Caco-2 (cell line): Measurements from ENCODE around the gene THAP4. TPM values are rescaled to one million over a fixed set of nuclear protein-coding genes. Genes with fewer than 3 reads are reported as not detected.

Source experiments
- BruUV-seq: library from RNA; stranded (reverse); fragments of 400-500 nt; replicated peaks from 2 replicates; lab custom pipeline; 2021; lab: Mats Ljungman, UMichigan
- CTCF ChIA-PET: fragments of 300-600 bp; sonication (Branson Sonifier 250); formaldehyde crosslinking; loops from one replicate; lab custom pipeline; 2022; ENCODE audit warnings: antibody characterized with exemption; lab: Charles Lee
- POLR2A ChIA-PET: fragments of 300-600 bp; sonication (Branson Sonifier 250); formaldehyde crosslinking; loops from one replicate; lab custom pipeline; 2022; ENCODE audit warnings: antibody characterized with exemption; lab: Charles Lee
- DNase-seq, 2 experiments: peaks; one replicate each; pipeline versions ENCODE4 v3.0.0 to v3.0.0-alpha.2; 2020 to 2022
- H3K27me3 ChIP-seq: replicated peaks from 2 replicates; pipeline ENCODE4 v1.6.0; 2011; ENCODE audit warnings: low read length; ENCODE audit not compliant: control insufficient read depth, insufficient read depth
- H3K36me3 ChIP-seq: 2 replicates; pipeline ENCODE4 v1.5.1; 2011; ENCODE audit warnings: low read length; ENCODE audit not compliant: control insufficient read depth, insufficient read depth
- H3K4me1 ChIP-seq: fragments of 250-450 bp; sonication (Bioruptor Pico); 2 replicates; pipeline ENCODE4 v1.5.1; 2020; ENCODE audit warnings: mild to moderate bottlenecking
- H3K4me3 ChIP-seq: 2 replicates; pipeline ENCODE4 v1.5.1; 2011; ENCODE audit warnings: low read depth, mild to moderate bottlenecking, control low read depth, low read length
- H3K9me3 ChIP-seq: fragments of 250-450 bp; sonication (Bioruptor Pico); 2 replicates; pipeline ENCODE4 v1.5.1; 2020; ENCODE audit warnings: mild to moderate bottlenecking, moderate library complexity
- H3K27ac Mint-ChIP-seq: one replicate; pipeline ENCODE4 v1.8.0; 2022; ENCODE audit warnings: mixed read lengths; ENCODE audit not compliant: unreplicated experiment
- H3K27me3 Mint-ChIP-seq: one replicate; pipeline ENCODE4 v1.8.0; 2022; ENCODE audit warnings: mixed read lengths; ENCODE audit not compliant: insufficient read depth, unreplicated experiment
- H3K36me3 Mint-ChIP-seq: one replicate; pipeline ENCODE4 v1.8.0; 2022; ENCODE audit warnings: mild to moderate bottlenecking, mixed read lengths; ENCODE audit not compliant: insufficient read depth, unreplicated experiment
- H3K4me1 Mint-ChIP-seq: one replicate; pipeline ENCODE4 v1.8.0; 2022; ENCODE audit warnings: low read depth, mixed read lengths; ENCODE audit not compliant: unreplicated experiment
- H3K4me3 Mint-ChIP-seq: one replicate; pipeline ENCODE4 v1.8.0; 2022; ENCODE audit warnings: mild to moderate bottlenecking, moderate library complexity, mixed read lengths; ENCODE audit not compliant: unreplicated experiment
- H3K9me3 Mint-ChIP-seq: one replicate; pipeline ENCODE4 v1.8.0; 2022; ENCODE audit warnings: mixed read lengths; ENCODE audit not compliant: unreplicated experiment
- CTCF ChIP-seq, 2 experiments: fragments of 200-600 bp in 1 of 2; IDR thresholded peaks; 1 replicate in 1 of 2; 2 replicates in 1 of 2; pipeline versions ENCODE4 v1.5.1 to v1.8.0; 2011 to 2022; ENCODE audit warnings: antibody characterized with exemption in 1 of 2, control low read depth in 1 of 2, inconsistent platforms in 1 of 2, low read depth in 1 of 2, low read length in 1 of 2, mild to moderate bottlenecking in 1 of 2, moderate library complexity in 1 of 2; ENCODE audit not compliant: insufficient read depth in 1 of 2, severe bottlenecking in 1 of 2, unreplicated experiment in 1 of 2
- intact Hi-C: fragments of 100-400 bp; cut with micrococcal nuclease; formaldehyde crosslinking; loops from one replicate; pipeline ENCODE4 v1.10.0; 2022; ENCODE audit not compliant: unreplicated experiment
- total RNA-seq: library from RNA; stranded (reverse); gene quantifications from 2 replicates; pipeline ENCODE4 v1.2.3, GENCODE V29; 2022

THAP4 gene
- total RNA-seq, 1 experiment from 2014 or later = 37.2 TPM

- no TSS peak for BruUV-seq
- Mint-ChIP-seq H3K9me3 (peaks cover 33% of the 10 kb centered on the region), H3K27me3 (no peaks in the 10 kb centered on the region), H3K4me1 (no peaks in the 10 kb centered on the region), H3K4me3 (no peak overlapping the region), H3K36me3 (peaks cover 71% of the 10 kb centered on the region), H3K27ac (no peak overlapping the region)
- no peak overlapping the region for H3K4me3 ChIP-seq
- intact Hi-C loops = no loop called here
- H3K4me1 ChIP-seq = no peaks in the 10 kb centered on the region
- ChIA-PET CTCF (no interaction called here), POLR2A (no interaction called here)
- H3K27me3 ChIP-seq = no peaks in the 10 kb centered on the region
- peaks cover 10% of the 10 kb centered on the region for H3K9me3 ChIP-seq
- no peaks in the 10 kb centered on the region for H3K36me3 ChIP-seq
- no peak for DNase-seq
- TF ChIP-seq CTCF (IDR thresholded peaks at IDR 0.05; ENCODE audit: insufficient read depth in 1 of 2, low read depth in 1 of 2, low read length in 1 of 2, severe bottlenecking in 1 of 2, unreplicated experiment in 1 of 2) = no peak
These were observed 50.2 kb downstream of the THAP4 start for GRCh38 chr2:241586564-241587264.

GRCh38 chr2:241584436-241584835 lies 52.5 kb downstream of the THAP4 start:
- Mint-ChIP-seq H3K4me3 (no peak overlapping the region), H3K4me1 (no peaks in the 10 kb centered on the region), H3K27me3 (no peaks in the 10 kb centered on the region), H3K36me3 (peaks cover 69% of the 10 kb centered on the region), H3K27ac (no peak overlapping the region), H3K9me3 (peaks cover 34% of the 10 kb centered on the region)
- Histone ChIP-seq H3K9me3 (peaks cover 10% of the 10 kb centered on the region), H3K27me3 (no peaks in the 10 kb centered on the region), H3K4me3 (no peak overlapping the region), H3K36me3 (no peaks in the 10 kb centered on the region), H3K4me1 (no peaks in the 10 kb centered on the region)
- TF ChIP-seq CTCF (IDR thresholded peaks at IDR 0.05; ENCODE audit: insufficient read depth in 1 of 2, low read depth in 1 of 2, low read length in 1 of 2, severe bottlenecking in 1 of 2, unreplicated experiment in 1 of 2) = no peak
- CTCF ChIA-PET = interaction anchor here (0.6 kb wide), 1 partner anchor 538 kb away, joined by 6 read pairs; no protein-coding TSS in a partner anchor
- intact Hi-C loops = no loop called here
- no peak for DNase-seq
- POLR2A ChIA-PET = no interaction called here
- BruUV-seq = no TSS peak

GRCh38 chr2:241582806-241583205 lies 54.2 kb downstream of the THAP4 start:
- no peak for TF ChIP-seq CTCF (IDR thresholded peaks at IDR 0.05; ENCODE audit: insufficient read depth in 1 of 2, low read depth in 1 of 2, low read length in 1 of 2, severe bottlenecking in 1 of 2, unreplicated experiment in 1 of 2)

More at GRCh38 chr2:241582806-241583205, 54.2 kb downstream of the THAP4 start:
- no peaks in the 10 kb centered on the region for H3K4me1 Mint-ChIP-seq
- intact Hi-C loops = no loop called here
- Histone ChIP-seq H3K27me3 (no peaks in the 10 kb centered on the region), H3K4me1 (no peaks in the 10 kb centered on the region), H3K9me3 (peaks cover 10% of the 10 kb centered on the region), H3K4me3 (no peak overlapping the region), H3K36me3 (no peaks in the 10 kb centered on the region)
- ChIA-PET POLR2A (no interaction called here), CTCF (no interaction called here)
- H3K27me3 Mint-ChIP-seq = no peaks in the 10 kb centered on the region
- no peak for DNase-seq
- no peak overlapping the region for H3K27ac Mint-ChIP-seq
- H3K36me3 Mint-ChIP-seq = peaks cover 65% of the 10 kb centered on the region
- BruUV-seq = no TSS peak
- H3K4me3 Mint-ChIP-seq = no peak overlapping the region
- H3K9me3 Mint-ChIP-seq = peaks cover 29% of the 10 kb centered on the region
